ENCODE measurements around the gene SAT1.

Gene SAT1

DNA sequence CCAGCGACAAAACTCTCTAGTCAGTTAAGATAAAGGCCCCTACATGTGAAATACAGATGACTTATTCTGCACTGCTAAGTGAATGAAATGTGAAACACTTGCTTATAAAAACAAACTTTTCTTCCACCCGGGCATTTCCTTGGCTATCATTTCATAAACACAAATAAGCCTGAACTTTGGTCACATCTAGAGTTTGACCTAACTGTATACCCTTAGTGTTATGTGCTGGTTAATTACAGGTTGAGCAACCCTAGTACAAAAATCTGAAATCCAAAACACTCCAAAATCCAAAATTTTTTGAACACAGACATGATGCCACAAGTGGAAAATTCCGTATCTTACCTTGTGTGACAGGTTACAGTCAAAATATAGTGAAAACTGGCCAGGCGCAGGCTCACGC, 45.9 kb downstream of the SAT1 start:
- Histone ChIP-seq H3K9me3 (ENCODE audit: low read length) (no peaks in the 10 kb centered on the region), H3K27me3 (ENCODE audit: control insufficient read depth in 1 of 2, insufficient read depth in 2 of 2, low read length in 2 of 2) (no peaks in the 10 kb centered on the region), H3K9ac (ENCODE audit: low read length) (no peak overlapping the region), H3K36me3 (ENCODE audit: insufficient read depth, low read length) (no peaks in the 10 kb centered on the region), H3K27ac (ENCODE audit: low read depth, low read length) (no peak overlapping the region), H3K4me3 (ENCODE audit: low read depth in 1 of 2, low read length in 2 of 2) (no peak overlapping the region), H3K4me1 (ENCODE audit: insufficient read depth, low read length) (no peaks in the 10 kb centered on the region)

GRCh38 chrX:23832721-23833120, 49.7 kb downstream of the SAT1 start:
- no peaks in the 10 kb centered on the region for H3K9me3 ChIP-seq (ENCODE audit: low read length)
- H3K4me1 ChIP-seq (ENCODE audit: insufficient read depth, low read length), result no peaks in the 10 kb centered on the region
- H3K4me3 ChIP-seq (ENCODE audit: low read depth in 1 of 2, low read length in 2 of 2), result no peak overlapping the region
- H3K27me3 ChIP-seq (ENCODE audit: control insufficient read depth in 1 of 2, insufficient read depth in 2 of 2, low read length in 2 of 2), result no peaks in the 10 kb centered on the region
- H3K36me3 ChIP-seq (ENCODE audit: insufficient read depth, low read length), result no peaks in the 10 kb centered on the region
- no peak overlapping the region for H3K27ac ChIP-seq (ENCODE audit: low read depth, low read length)
- H3K9ac ChIP-seq (ENCODE audit: low read length), result no peak overlapping the region

All from muscle layer of colon (tissue), 2 donors.